T-helper 22 cell (primary cell): ENCODE results near the gene OAF.
"Not testable (repeated sequence)": the region's sequence is repeated elsewhere in the genome, so short reads cannot be mapped to it uniquely, and the experiment has no call there.

Source experiments
- DNase-seq: peaks from one replicate; pipeline ENCODE4 v3.0.0-alpha.2; 2020; ENCODE audit warnings: low read depth

OAF gene

GRCh38 chr11:120244476-120245365 lies 33.9 kb downstream of the OAF start:
- DNase-seq: no peak

GRCh38 chr11:120245434-120245833 lies 34.6 kb downstream of the OAF start:
- no peak for DNase-seq

- no peak for DNase-seq
Measured at GRCh38 chr11:120248551-120249278, 37.9 kb downstream of the OAF start.

DNA sequence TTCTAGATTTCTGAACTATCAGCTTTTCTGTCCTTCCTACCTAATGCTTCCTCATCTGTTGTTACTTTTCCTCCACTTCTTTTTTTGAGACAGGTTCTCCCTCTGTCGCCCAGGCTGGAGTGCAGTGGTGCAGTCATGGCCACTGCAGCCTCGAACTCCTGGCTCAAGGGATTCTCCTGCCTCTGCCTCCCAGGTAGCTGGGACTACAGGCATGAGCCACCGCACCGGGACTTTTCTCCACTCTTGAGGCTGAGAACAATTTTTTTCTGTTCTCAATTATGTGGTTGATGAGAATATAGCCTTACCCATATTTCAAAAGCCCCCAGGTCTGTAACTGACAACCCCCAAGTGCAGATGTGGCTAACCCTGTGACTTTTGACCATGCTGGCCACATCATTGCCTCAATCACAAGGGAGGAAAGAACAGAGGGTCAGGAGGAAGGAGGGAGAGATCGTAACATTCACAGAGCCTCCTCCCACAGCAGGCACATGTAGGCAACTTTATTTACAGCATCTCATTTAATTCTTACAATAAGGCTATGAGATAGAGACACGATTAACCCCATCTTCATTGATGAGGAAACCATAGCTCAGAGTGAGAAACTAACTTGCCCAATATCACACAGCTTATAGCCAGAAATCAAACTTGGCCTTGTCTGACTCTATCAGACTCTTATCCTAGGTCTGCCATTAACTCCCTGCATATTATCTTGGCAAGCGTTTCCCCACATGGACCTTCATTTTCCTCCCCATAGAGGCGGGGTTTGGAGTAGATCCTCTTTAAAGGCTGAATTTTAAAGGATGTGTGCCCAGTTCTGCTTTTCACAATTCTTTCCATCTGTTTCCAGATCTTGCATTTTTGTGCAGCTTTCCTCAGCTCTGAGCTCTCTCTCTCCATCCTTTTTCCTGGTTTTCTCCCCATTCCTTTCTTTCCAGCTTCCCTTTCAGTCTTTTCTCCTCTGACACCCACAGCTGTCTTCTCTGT lies 38.7 kb downstream of the OAF start:
- no peak for DNase-seq

DNA sequence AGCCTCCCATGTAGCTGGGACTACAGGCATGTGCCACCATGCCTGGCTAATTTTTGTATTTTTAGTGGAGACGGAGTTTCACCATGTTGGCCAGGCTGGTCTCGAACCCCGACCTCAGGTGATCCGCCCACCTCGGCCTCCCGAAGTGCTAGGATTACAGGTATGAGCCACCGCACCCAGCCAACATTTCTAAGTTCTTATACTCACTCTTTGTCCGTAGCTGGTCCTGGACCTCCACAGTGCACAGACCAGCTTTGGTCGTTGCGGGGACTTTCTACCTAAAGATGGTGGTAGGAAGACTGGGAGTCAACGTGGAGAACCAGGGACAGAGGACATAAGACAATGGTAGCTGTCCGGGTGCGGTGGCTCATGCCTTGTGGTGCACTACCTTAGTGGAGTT lies 42.5 kb downstream of the OAF start:
- DNase-seq: not testable (repeated sequence)

GRCh38 chr11:120254788-120255518 lies 44.1 kb downstream of the OAF start:
- no peak for DNase-seq

- no peak for DNase-seq
Measured at GRCh38 chr11:120255519-120255866, 44.7 kb downstream of the OAF start.

- no peak for DNase-seq
Measured at GRCh38 chr11:120256178-120256577, 45.3 kb downstream of the OAF start.

- DNase-seq: no peak
Measured at GRCh38 chr11:120256779-120257178, 45.9 kb downstream of the OAF start.

DNA sequence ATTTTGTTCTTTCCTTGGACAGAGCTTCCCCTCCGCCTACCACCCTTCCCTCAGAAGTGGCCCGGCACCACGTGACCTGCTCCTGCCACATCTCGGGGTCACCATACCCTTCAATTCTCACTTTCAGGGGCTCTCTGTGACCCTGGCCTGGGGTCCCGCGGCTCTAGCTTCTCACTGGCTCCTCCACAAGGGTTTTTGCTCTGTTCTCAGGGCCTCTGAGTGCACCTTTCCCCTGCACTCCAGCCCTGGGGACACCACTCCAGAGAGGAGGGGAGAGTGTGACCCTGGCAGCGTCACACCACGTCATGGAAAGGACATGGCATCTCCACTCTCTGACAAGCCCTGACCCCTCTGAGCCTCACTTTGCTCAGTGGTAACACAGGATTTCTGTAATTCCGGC lies 46.5 kb downstream of the OAF start:
- no peak for DNase-seq

GRCh38 chr11:120258661-120259060 lies 47.8 kb downstream of the OAF start:
- DNase-seq: no peak

GRCh38 chr11:120259241-120259640 lies 48.4 kb downstream of the OAF start:
- no peak for DNase-seq

- DNase-seq: no peak
Measured at GRCh38 chr11:120259988-120260565, 49.2 kb downstream of the OAF start.

GRCh38 chr11:120260616-120261015 lies 49.8 kb downstream of the OAF start:
- no peak for DNase-seq

- DNase-seq: no peak
Measured at GRCh38 chr11:120261321-120261720, 50.5 kb downstream of the OAF start.

DNA sequence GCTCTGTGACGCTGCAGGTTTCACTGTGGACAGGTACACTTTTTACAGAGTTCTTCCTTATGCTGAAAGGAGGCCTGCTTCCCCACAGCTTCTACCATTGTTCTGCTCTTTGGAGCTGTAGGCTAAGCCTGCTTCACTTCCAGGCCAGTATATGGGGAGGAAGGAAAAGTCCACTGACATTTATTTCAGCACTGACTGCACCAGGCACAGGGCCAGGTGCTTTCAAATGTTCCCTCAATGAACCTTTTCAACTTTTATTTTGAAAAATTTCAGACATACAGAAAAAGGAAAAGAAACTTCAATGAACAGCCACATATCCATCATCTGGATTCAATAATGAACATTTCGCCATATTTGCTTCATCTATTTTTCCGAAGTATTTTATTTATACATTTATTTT lies 51.1 kb downstream of the OAF start:
- DNase-seq: no peak

- DNase-seq: no peak
Measured at GRCh38 chr11:120267319-120267718, 56.5 kb downstream of the OAF start.

GRCh38 chr11:120268686-120269085 lies 57.9 kb downstream of the OAF start:
- DNase-seq: no peak

GRCh38 chr11:120270386-120270785 lies 59.6 kb downstream of the OAF start:
- no peak for DNase-seq

DNA sequence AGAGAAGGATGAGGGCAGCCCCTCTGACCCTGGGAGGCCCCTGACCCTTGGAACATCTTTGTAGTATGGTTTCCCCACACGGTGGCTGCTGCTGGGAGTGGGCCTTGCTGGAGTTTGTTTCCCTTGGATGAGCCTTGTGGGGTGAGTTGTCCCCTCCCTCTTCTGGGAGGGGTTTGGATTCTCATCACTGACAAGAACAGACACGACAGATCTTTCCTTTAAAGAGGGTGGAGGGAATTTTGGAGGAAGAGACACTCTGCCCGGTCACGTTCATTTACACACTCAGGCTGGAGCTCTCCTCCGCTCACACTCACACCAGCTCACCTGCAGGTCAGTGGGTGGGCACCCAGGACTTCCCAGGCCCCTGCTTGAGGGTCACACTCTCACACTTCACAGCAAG lies 60.8 kb downstream of the OAF start:
- DNase-seq: no peak

GRCh38 chr11:120272303-120272702 lies 61.5 kb downstream of the OAF start:
- DNase-seq: no peak
